Glutamatergic neuron (in vitro differentiated cells): ENCODE data around the gene VRK1. TPM values are rescaled to one million over a fixed set of nuclear protein-coding genes. Genes with fewer than 3 reads are reported as not detected.

ENCODE experiments used
- DNase-seq: peaks from one replicate; pipeline ENCODE4 v3.0.0; 2022
- H3K27ac Mint-ChIP-seq: one replicate; pipeline ENCODE4 v1.8.0; 2020; ENCODE audit warnings: mild to moderate bottlenecking, mixed read lengths, inconsistent platforms; ENCODE audit not compliant: unreplicated experiment
- H3K27me3 Mint-ChIP-seq: one replicate; pipeline ENCODE4 v1.8.0; 2020; ENCODE audit warnings: mild to moderate bottlenecking, moderate library complexity, mixed read lengths, inconsistent platforms; ENCODE audit not compliant: unreplicated experiment
- H3K36me3 Mint-ChIP-seq: one replicate; pipeline ENCODE4 v1.8.0; 2020; ENCODE audit warnings: mild to moderate bottlenecking, mixed read lengths, inconsistent platforms; ENCODE audit not compliant: unreplicated experiment
- H3K4me1 Mint-ChIP-seq: one replicate; pipeline ENCODE4 v1.8.0; 2020; ENCODE audit warnings: mild to moderate bottlenecking, low read depth, mixed read lengths, inconsistent platforms; ENCODE audit not compliant: unreplicated experiment
- H3K4me3 Mint-ChIP-seq: one replicate; pipeline ENCODE4 v1.8.0; 2020; ENCODE audit warnings: mild to moderate bottlenecking, mixed read lengths, inconsistent platforms; ENCODE audit not compliant: unreplicated experiment
- H3K9me3 Mint-ChIP-seq: one replicate; pipeline ENCODE4 v1.8.0; 2020; ENCODE audit warnings: mild to moderate bottlenecking, moderate library complexity, mixed read lengths, inconsistent platforms; ENCODE audit not compliant: unreplicated experiment
- CTCF ChIP-seq: fragments of 200-600 bp; sonication (generic); IDR thresholded peaks from one replicate; pipeline ENCODE4 v1.5.0; 2021; ENCODE audit not compliant: partially characterized antibody, unreplicated experiment
- total RNA-seq: library from RNA; stranded (reverse); fragmentation: NEBNext Ultra II Directional; extraction: Animal tissue kit (Norgen Biotek cat#: 25700); gene quantifications from one replicate; pipeline ENCODE4 v1.2.1, GENCODE V29; 2021; ENCODE audit not compliant: unreplicated experiment

VRK1 gene
- total RNA-seq, 1 donor from 2014 or later: 50.5 TPM

- DNase-seq: no peak
- Mint-ChIP-seq H3K27ac (no peak overlapping the region), H3K36me3 (peaks cover 19% of the 10 kb centered on the region), H3K4me3 (no peak overlapping the region), H3K9me3 (peaks cover 4% of the 10 kb centered on the region), H3K27me3 (peaks cover 5% of the 10 kb centered on the region), H3K4me1 (no peaks in the 10 kb centered on the region)
- TF ChIP-seq CTCF: no peak
Measured at GRCh38 chr14:96906434-96906833, 109.3 kb downstream of the VRK1 start.

GRCh38 chr14:96909841-96910364 is 112.7 kb downstream of the VRK1 start:
- H3K4me1 Mint-ChIP-seq: no peaks in the 10 kb centered on the region
- DNase-seq: no peak
- no peak overlapping the region for H3K27ac Mint-ChIP-seq
- peaks cover 27% of the 10 kb centered on the region for H3K36me3 Mint-ChIP-seq
- no peak overlapping the region for H3K4me3 Mint-ChIP-seq
- TF ChIP-seq CTCF: no peak
- H3K9me3 Mint-ChIP-seq: peaks cover 4% of the 10 kb centered on the region
- H3K27me3 Mint-ChIP-seq: peaks cover 9% of the 10 kb centered on the region

- Mint-ChIP-seq H3K4me1 (no peaks in the 10 kb centered on the region), H3K36me3 (peaks cover 35% of the 10 kb centered on the region), H3K4me3 (no peak overlapping the region), H3K27ac (no peak overlapping the region), H3K9me3 (peaks cover 3% of the 10 kb centered on the region), H3K27me3 (peaks cover 9% of the 10 kb centered on the region)
- no peak for DNase-seq
- TF ChIP-seq CTCF: no peak
Measured at GRCh38 chr14:96911499-96912149, 114.4 kb downstream of the VRK1 start.

- TF ChIP-seq CTCF: no peak
- Mint-ChIP-seq H3K27me3 (peaks cover 3% of the 10 kb centered on the region), H3K36me3 (peaks cover 26% of the 10 kb centered on the region), H3K4me1 (peaks cover 10% of the 10 kb centered on the region), H3K9me3 (peaks cover 7% of the 10 kb centered on the region), H3K27ac (no peak overlapping the region), H3K4me3 (no peak overlapping the region)
- no peak for DNase-seq
Measured at GRCh38 chr14:96914571-96915128, 117.5 kb downstream of the VRK1 start.

- Mint-ChIP-seq H3K4me1 (peaks cover 10% of the 10 kb centered on the region), H3K27ac (no peak overlapping the region), H3K27me3 (peaks cover 3% of the 10 kb centered on the region), H3K36me3 (peaks cover 18% of the 10 kb centered on the region), H3K9me3 (peaks cover 7% of the 10 kb centered on the region), H3K4me3 (no peak overlapping the region)
- DNase-seq: no peak
- no peak for TF ChIP-seq CTCF
Measured at GRCh38 chr14:96915478-96915877, 118.3 kb downstream of the VRK1 start.
